Measurements from ENCODE around the gene SSR1. TPM values are rescaled to one million over a fixed set of nuclear protein-coding genes. Genes with fewer than 3 reads are reported as not detected.

Gene SSR1
- 56.2 and 71.4 TPM in 2 replicates for total RNA-seq

DNA sequence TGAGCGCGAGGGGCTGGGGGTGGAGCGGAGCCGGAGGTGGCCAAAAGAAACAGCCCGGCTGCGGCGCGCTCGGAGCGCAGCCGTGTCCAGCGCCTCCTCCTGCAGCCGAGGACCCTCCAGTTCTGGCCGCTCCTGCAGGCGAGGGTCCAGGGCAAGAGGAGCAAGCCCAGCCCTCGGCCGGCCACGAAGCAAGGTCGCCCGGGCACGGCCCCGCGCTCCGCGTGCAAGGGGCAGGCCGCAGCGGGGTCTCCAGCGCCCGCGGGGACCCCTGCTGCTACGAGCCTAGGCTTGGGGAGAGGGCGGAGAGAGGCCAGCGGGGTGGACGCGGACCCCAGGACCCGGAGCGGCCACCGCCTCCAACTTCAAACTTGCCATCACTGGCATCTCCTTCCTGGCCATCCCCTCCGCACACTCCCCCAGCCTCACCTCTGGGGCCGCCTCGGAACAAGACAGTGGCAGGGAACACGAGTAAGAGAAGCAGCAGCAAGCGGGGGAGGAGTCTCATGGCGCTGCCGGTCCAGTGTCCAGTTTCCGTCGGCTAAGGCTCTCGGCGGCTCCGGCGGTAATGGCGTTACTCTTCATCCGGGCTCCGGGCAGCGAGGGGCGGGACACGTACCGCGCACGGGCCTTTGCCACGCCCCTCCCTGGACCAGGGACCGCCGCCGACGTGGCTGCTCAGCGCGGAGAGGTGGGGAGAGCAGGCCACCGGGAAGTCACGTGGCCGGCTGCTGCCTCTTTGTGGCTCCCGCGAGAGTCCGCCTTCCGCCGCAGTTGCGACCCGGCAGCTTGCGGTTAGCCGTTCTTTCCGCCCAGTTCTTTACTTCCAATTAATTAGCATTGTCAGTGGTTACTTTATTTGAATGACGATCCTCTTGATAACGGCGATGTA lies at the start of gene SSR1:
TSS of gene SSR1 (minus strand) at position 584 of the 889 bp plus-strand sequence. CDS start at position 505, 79 bp downstream.

Other genes with a start within 250 kb of the SSR1 start
- 12.1 and 14.3 TPM in 2 replicates for gene RREB1, start 205.2 kb downstream of the SSR1 start, total RNA-seq
- 0.09 and 0.14 TPM in 2 replicates for gene CAGE1, start 76.5 kb upstream of the SSR1 start, total RNA-seq
- 17.9 and 21.1 TPM in 2 replicates for gene RIOK1, start 76.6 kb upstream of the SSR1 start, total RNA-seq
- 0.28 and 0.83 TPM in 2 replicates for gene DSP, start 228.5 kb upstream of the SSR1 start, total RNA-seq

All from smooth muscle cell of bladder (primary cell).